GM12801 (cell line): ENCODE data around the gene KIF14.

Experiments used
- CTCF ChIP-seq: IDR thresholded peaks from one replicate; pipeline ENCODE4 v1.5.1; 2011; ENCODE audit warnings: control low read depth; ENCODE audit not compliant: insufficient read length; ENCODE audit errors: extremely low read depth

Gene KIF14

GRCh38 chr1:200528858-200529606 is 91.5 kb downstream of the KIF14 start:
- no peak for TF ChIP-seq CTCF

- no peak for TF ChIP-seq CTCF
These were observed 92.9 kb downstream of the KIF14 start for GRCh38 chr1:200527670-200528069.

GRCh38 chr1:200526709-200527612 is 93.6 kb downstream of the KIF14 start:
- TF ChIP-seq CTCF: no peak

GRCh38 chr1:200525090-200525987 is 95.2 kb downstream of the KIF14 start:
- no peak for TF ChIP-seq CTCF

- TF ChIP-seq CTCF: no peak
These were observed 96.5 kb downstream of the KIF14 start for GRCh38 chr1:200524092-200524491.

DNA sequence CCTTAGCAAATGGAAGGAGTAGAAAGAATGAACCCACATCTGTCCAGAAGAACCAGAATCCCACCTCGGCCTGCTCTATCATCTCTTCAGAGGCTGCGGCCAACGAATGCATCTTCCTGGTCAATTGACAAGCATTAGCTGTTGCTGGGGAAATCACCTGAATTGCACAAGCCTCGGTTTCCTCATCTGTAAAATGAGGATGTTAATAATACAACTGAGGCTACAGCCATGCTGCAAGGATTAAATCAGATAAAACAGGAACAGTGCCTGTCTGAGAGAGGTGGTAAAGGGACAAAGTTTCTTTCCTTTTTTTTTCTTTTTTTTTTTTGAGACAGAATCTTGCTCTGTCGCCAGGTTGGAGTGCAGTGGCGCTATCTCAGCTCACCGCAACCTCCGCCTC is 99.8 kb downstream of the KIF14 start:
- no peak for TF ChIP-seq CTCF

DNA sequence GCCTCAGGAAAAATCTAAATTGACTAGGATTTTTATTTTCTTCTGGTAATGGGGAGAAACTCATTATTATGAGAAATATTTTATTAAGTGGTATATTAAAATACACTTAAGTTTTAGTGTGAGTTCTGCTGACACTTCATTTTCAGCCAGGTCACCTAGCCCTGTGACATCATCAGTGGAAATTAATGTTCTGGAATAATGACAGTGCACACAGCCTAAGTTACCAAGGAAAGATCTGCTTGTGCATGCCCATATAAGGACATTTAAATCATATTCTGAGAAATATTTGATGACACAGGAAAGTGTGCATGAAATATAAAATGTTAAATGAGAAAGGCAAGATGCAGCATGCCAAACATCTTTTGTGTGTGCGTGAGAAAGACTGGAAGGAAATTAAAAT is 102.0 kb downstream of the KIF14 start:
- TF ChIP-seq CTCF: no peak
